Suprapubic skin (tissue), 4 donors: Measurements from ENCODE around the gene SPOCK2. TPM values are rescaled to one million over a fixed set of nuclear protein-coding genes. Genes with fewer than 3 reads are reported as not detected.
"Not testable (repeated sequence)": the region's sequence is repeated elsewhere in the genome, so short reads cannot be mapped to it uniquely, and the experiment has no call there.

Experiments
- DNase-seq, 2 donors: peaks; one replicate each; pipeline ENCODE4 v3.0.0-alpha.2; 2019; ENCODE audit warnings: low spot score in 2 of 2
- H3K27ac ChIP-seq: fragments of 200-600 bp; sonication (generic); one replicate; pipeline ENCODE4 v1.5.1; 2019
- H3K27me3 ChIP-seq: fragments of 200-600 bp; sonication (generic); one replicate; pipeline ENCODE4 v1.5.1; 2019
- H3K36me3 ChIP-seq: fragments of 200-600 bp; sonication (generic); one replicate; pipeline ENCODE4 v1.5.1; 2019
- H3K4me1 ChIP-seq: fragments of 200-600 bp; sonication (generic); one replicate; pipeline ENCODE4 v1.5.1; 2019
- H3K4me3 ChIP-seq: fragments of 200-600 bp; sonication (generic); one replicate; pipeline ENCODE4 v1.5.1; 2019; ENCODE audit warnings: mild to moderate bottlenecking
- H3K9me3 ChIP-seq: fragments of 200-600 bp; sonication (generic); one replicate; pipeline ENCODE4 v1.5.1; 2019
- CTCF ChIP-seq, 2 donors: fragments of 200-600 bp in 1 of 2; fragments of 450-650 bp in 1 of 2; sonication (generic) in 1 of 2; IDR thresholded peaks; one replicate each; pipeline ENCODE4 v1.5.1; 2016 to 2019; ENCODE audit warnings: antibody characterized with exemption in 2 of 2, mild to moderate bottlenecking in 1 of 2, moderate library complexity in 1 of 2
- EP300 ChIP-seq: sonication (generic); formaldehyde crosslinking; IDR thresholded peaks from one replicate; pipeline ENCODE4 v1.6.1; 2017; ENCODE audit warnings: antibody characterized with exemption
- POLR2A ChIP-seq, 2 donors: fragments of 450-650 bp; IDR thresholded peaks; one replicate each; pipeline ENCODE4 v1.6.1; 2017; ENCODE audit warnings: antibody characterized with exemption in 2 of 2, mild to moderate bottlenecking in 2 of 2, moderate library complexity in 2 of 2
- POLR2AphosphoS5 ChIP-seq, 3 donors: sonication (generic); formaldehyde crosslinking; IDR thresholded peaks; one replicate each; pipeline ENCODE4 v1.6.1; 2017; ENCODE audit warnings: antibody characterized with exemption in 3 of 3
- whole genome bisulfite sequencing: methylation state at CpG from one replicate; pipeline ENCODE4 v1.1.5; 2018; 5-methylcytosine and 5-hydroxymethylcytosine counted together
- total RNA-seq, 4 donors: library from RNA; depleted of rRNA; stranded (reverse); fragments of >200 nt; gene quantifications; one replicate each; pipeline ENCODE4 v1.1.0, GENCODE V29; 2016

Gene SPOCK2
- total RNA-seq, 4 donors from 2014 or later, result 1.5 to 3.7 (median 1.8) TPM

- WGBS, result 66% methylated on average over 2 of the region's 2 CpGs
Observed at GRCh38 chr10:72114706-72115450, 26.5 kb upstream of the SPOCK2 start.

GRCh38 chr10:72110673-72111401 is 22.5 kb upstream of the SPOCK2 start:
- H3K4me1 ChIP-seq, result no peaks in the 10 kb centered on the region
- no peak for DNase-seq
- H3K9me3 ChIP-seq, result no peaks in the 10 kb centered on the region
- no peak for TF ChIP-seq POLR2AphosphoS5 (IDR thresholded peaks at IDR 0.05)
- no peak for TF ChIP-seq CTCF (IDR thresholded peaks at IDR 0.05)
- TF ChIP-seq POLR2A (IDR thresholded peaks at IDR 0.05), result no peak
- no peak for TF ChIP-seq EP300
- no peaks in the 10 kb centered on the region for H3K27me3 ChIP-seq
- no peaks in the 10 kb centered on the region for H3K36me3 ChIP-seq
- WGBS, result 89% methylated on average over 11 of the region's 11 CpGs
- H3K27ac ChIP-seq, result no peak overlapping the region
- H3K4me3 ChIP-seq, result no peak overlapping the region

More at GRCh38 chr10:72114706-72115450, 26.5 kb upstream of the SPOCK2 start:
- Histone ChIP-seq H3K27me3 (no peaks in the 10 kb centered on the region), H3K27ac (no peak overlapping the region), H3K36me3 (peaks cover 3% of the 10 kb centered on the region), H3K9me3 (no peaks in the 10 kb centered on the region), H3K4me1 (no peaks in the 10 kb centered on the region), H3K4me3 (no peak overlapping the region)
- no peak for TF ChIP-seq POLR2A (IDR thresholded peaks at IDR 0.05)
- no peak for TF ChIP-seq EP300
- no peak for TF ChIP-seq POLR2AphosphoS5 (IDR thresholded peaks at IDR 0.05)
- no peak for TF ChIP-seq CTCF (IDR thresholded peaks at IDR 0.05)
- no peak for DNase-seq

GRCh38 chr10:72109636-72110157 is 21.3 kb upstream of the SPOCK2 start:
- H3K4me1 ChIP-seq, result peaks cover 3% of the 10 kb centered on the region
- H3K4me3 ChIP-seq, result no peak overlapping the region
- no peaks in the 10 kb centered on the region for H3K9me3 ChIP-seq
- DNase-seq, result no peak
- no peak overlapping the region for H3K27ac ChIP-seq
- WGBS, result 86% methylated on average over 8 of the region's 8 CpGs
- no peaks in the 10 kb centered on the region for H3K27me3 ChIP-seq
- no peaks in the 10 kb centered on the region for H3K36me3 ChIP-seq
- TF ChIP-seq CTCF (IDR thresholded peaks at IDR 0.05), result no peak
- TF ChIP-seq EP300, result no peak
- no peak for TF ChIP-seq POLR2AphosphoS5 (IDR thresholded peaks at IDR 0.05)
- TF ChIP-seq POLR2A (IDR thresholded peaks at IDR 0.05), result no peak

- no peaks in the 10 kb centered on the region for H3K9me3 ChIP-seq
- peaks cover 4% of the 10 kb centered on the region for H3K4me1 ChIP-seq
- no peak for TF ChIP-seq POLR2AphosphoS5 (IDR thresholded peaks at IDR 0.05)
- TF ChIP-seq CTCF (IDR thresholded peaks at IDR 0.05), result no peak
- no peak for TF ChIP-seq POLR2A (IDR thresholded peaks at IDR 0.05)
- TF ChIP-seq EP300, result no peak
- no peaks in the 10 kb centered on the region for H3K27me3 ChIP-seq
- no peak for DNase-seq
- H3K27ac ChIP-seq, result no peak overlapping the region
- 80% methylated on average over 1 of the region's 1 CpG for WGBS
- H3K36me3 ChIP-seq, result no peaks in the 10 kb centered on the region
- no peak overlapping the region for H3K4me3 ChIP-seq
Observed at GRCh38 chr10:72108830-72109635, 20.7 kb upstream of the SPOCK2 start.

GRCh38 chr10:72108004-72108370 is 19.6 kb upstream of the SPOCK2 start:
- not testable (repeated sequence) for H3K9me3 ChIP-seq, H3K36me3 ChIP-seq, DNase-seq, H3K4me3 ChIP-seq, H3K27ac ChIP-seq, H3K4me1 ChIP-seq, H3K27me3 ChIP-seq
- 85% methylated on average over 3 of the region's 3 CpGs for WGBS
